C4-2B (cell line): ENCODE data around the gene TFEB.

Experiments used
- H3K27ac ChIP-seq: fragments of 450-650 bp; 2 replicates; pipeline ENCODE4 v1.5.1; 2017
- ZFX ChIP-seq: fragments of 450-650 bp; IDR thresholded peaks from 2 replicates; pipeline ENCODE4 v1.6.1; 2017
- TF ChIP-seq, protein P1 (sequence below): fragments of 450-650 bp; conservative IDR thresholded peaks from 2 replicates; pipeline ENCODE4 v1.5.1; 2017; ENCODE audit warnings: mild to moderate bottlenecking

TFEB gene

DNA sequence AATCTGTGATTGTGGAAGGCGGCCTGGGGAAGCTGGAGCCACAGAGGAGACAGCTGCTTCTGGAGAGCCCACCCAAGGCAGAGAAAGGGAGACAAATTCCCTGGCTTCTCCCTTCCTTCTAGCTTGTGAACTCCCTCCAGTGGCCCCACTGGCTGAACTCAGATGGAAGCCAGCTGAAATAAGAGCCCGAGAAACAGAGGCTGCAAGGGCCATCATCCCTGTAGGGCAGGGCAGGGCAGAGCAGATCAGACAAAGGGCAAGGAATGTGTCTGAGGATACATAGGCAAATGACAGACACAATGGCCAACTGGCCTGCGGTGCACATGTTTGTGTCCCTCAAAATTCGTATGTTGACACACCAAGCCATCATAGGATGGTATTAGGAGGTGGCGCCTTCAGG is 71.8 kb downstream of the TFEB start:
- H3K27ac ChIP-seq: no peak overlapping the region
- TF ChIP-seq ZFX: no peak
- TF ChIP-seq, protein P1, sequence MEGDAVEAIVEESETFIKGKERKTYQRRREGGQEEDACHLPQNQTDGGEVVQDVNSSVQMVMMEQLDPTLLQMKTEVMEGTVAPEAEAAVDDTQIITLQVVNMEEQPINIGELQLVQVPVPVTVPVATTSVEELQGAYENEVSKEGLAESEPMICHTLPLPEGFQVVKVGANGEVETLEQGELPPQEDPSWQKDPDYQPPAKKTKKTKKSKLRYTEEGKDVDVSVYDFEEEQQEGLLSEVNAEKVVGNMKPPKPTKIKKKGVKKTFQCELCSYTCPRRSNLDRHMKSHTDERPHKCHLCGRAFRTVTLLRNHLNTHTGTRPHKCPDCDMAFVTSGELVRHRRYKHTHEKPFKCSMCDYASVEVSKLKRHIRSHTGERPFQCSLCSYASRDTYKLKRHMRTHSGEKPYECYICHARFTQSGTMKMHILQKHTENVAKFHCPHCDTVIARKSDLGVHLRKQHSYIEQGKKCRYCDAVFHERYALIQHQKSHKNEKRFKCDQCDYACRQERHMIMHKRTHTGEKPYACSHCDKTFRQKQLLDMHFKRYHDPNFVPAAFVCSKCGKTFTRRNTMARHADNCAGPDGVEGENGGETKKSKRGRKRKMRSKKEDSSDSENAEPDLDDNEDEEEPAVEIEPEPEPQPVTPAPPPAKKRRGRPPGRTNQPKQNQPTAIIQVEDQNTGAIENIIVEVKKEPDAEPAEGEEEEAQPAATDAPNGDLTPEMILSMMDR: no peak

- no peak overlapping the region for H3K27ac ChIP-seq
- TF ChIP-seq, protein P1: no peak
- TF ChIP-seq ZFX: no peak
These were observed 75.5 kb downstream of the TFEB start for GRCh38 chr6:41659935-41660334.

DNA sequence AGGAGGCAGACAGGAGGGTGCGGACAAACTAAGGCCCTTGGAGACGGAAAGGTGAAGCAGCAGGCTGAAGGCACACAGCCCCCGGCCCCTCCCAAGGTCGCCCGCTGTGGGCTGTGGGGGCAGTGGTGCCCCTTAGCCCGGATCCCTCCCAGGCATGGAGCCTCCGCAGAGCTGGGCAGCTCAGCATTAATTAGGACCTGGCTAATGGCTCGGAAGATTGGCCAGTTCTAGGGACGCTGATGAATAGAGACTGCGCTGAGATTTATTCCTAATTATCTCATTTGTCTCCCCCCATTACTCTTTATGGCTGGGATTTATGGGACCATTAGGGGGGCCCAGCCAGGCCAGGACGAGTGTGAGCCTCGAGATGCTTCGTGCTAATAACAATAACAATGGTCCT is 76.8 kb downstream of the TFEB start:
- no peak for TF ChIP-seq ZFX
- TF ChIP-seq, protein P1: no peak
- H3K27ac ChIP-seq: no peak overlapping the region

DNA sequence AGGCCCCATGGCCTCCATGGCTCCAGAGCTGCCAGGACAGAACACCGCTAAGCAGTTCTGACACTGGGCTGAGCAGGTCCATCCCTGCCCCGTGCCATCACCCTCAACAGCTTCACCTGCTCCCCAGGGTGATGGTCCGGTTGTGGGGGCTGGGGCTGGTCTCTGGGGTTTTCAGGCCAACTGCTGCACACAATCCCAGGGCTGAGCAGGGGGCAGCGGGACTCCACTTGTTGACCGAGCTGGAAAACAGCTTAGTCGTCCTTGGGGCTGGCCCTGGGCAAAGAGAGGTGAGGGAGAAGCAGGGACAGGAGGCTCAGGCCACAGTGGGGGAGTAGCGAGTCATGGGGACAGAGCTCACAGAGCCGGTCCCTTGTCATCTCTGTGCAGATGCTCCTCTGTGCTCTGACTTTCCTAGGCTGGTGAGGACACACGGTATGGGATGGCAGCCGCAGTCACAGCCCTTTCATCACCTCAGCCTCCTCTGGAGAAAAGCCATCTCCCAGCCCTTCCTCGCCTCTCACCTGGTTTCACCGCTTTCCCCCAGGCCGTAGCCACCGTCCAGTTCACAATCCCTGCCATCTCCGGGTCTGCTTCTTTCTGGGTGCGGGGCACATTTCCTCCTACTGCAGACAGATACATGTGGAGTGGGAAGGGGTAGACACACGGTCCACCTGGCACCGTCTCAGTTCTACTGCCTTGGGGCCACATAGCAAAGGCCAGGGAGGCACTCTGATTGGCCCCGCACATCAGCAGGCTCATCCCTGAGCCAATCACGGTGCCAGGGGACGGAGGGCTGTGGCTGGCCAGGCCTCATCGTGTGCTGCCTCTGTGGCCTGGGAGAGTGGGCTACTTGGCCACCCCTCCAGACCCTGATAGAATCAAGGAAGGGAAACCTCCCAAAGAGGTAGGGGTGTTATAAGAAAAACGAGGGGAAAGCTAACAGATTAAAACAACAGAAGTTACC is 78.0 kb downstream of the TFEB start:
- no peak overlapping the region for H3K27ac ChIP-seq
- TF ChIP-seq ZFX: no peak
- TF ChIP-seq, protein P1: no peak

- H3K27ac ChIP-seq: no peak overlapping the region
- no peak for TF ChIP-seq ZFX
- TF ChIP-seq, protein P1: no peak
These were observed 79.3 kb downstream of the TFEB start for GRCh38 chr6:41656002-41656691.

- H3K27ac ChIP-seq: no peak overlapping the region
- TF ChIP-seq, protein P1: no peak
- no peak for TF ChIP-seq ZFX
These were observed 79.8 kb downstream of the TFEB start for GRCh38 chr6:41655646-41656001.

DNA sequence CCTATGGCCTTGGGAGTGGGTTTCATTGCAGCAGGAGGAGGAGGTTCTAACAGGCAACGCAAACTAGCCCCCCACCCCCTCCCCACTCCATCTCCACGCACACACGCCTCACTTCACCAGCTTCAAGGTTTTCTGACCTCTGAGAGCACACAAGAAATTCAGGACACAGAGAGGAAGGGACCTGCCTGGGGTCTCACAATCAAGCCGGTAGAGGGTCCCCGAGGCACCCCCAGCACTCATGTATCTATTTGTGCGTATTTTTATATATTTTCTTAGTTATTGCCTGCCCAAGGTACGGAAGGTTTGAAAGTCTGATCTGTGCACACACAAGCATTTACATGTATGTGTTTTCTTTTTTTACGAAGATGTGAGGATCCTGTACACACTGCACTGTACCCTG is 80.2 kb downstream of the TFEB start:
- H3K27ac ChIP-seq: no peak overlapping the region
- no peak for TF ChIP-seq ZFX
- TF ChIP-seq, protein P1: no peak
